SU-DHL-6 (cell line): Measurements from ENCODE around the gene NOXA1.

Source experiments
- H2AFZ ChIP-seq: fragments of 200-600 bp; sonication (generic); 2 replicates; pipeline ENCODE4 v1.6.1; 2014; ENCODE audit warnings: low read depth, mild to moderate bottlenecking, moderate library complexity, mixed read lengths, antibody characterized with exemption, low read length; ENCODE audit not compliant: severe bottlenecking
- H3F3A ChIP-seq: fragments of 200-600 bp; shearing (Covaris generic); 2 replicates; pipeline ENCODE4 v1.6.0; 2016; ENCODE audit warnings: antibody characterized with exemption, mild to moderate bottlenecking; ENCODE audit not compliant: insufficient read depth
- H3K27ac ChIP-seq: fragments of 200-600 bp; sonication (generic); 2 replicates; pipeline ENCODE4 v1.5.1; 2016; ENCODE audit warnings: low read depth, mild to moderate bottlenecking, low read length, moderate library complexity, mixed read lengths
- H3K27me3 ChIP-seq: fragments of 200-600 bp; sonication (generic), shearing (Covaris generic); 2 replicates; pipeline ENCODE4 v1.6.0; 2014; ENCODE audit warnings: mild to moderate bottlenecking, low read length
- H3K36me3 ChIP-seq: fragments of 200-600 bp; sonication (generic); 2 replicates; pipeline ENCODE4 v1.6.1; 2014; ENCODE audit warnings: mild to moderate bottlenecking, low read length, mixed read lengths
- H3K4me2 ChIP-seq: fragments of 300-600, 200-600 bp; shearing (Covaris generic), sonication (generic); 2 replicates; pipeline ENCODE4 v1.6.0; 2014; ENCODE audit warnings: low read length, low read depth, mild to moderate bottlenecking; ENCODE audit not compliant: poor library complexity, severe bottlenecking
- H3K4me3 ChIP-seq: fragments of 200-600 bp; sonication (generic); 2 replicates; pipeline ENCODE4 v1.5.1; 2014; ENCODE audit warnings: antibody characterized with exemption, low read length, mild to moderate bottlenecking, mixed read lengths; ENCODE audit not compliant: insufficient read depth, poor library complexity, severe bottlenecking
- H3K79me2 ChIP-seq: fragments of 200-600 bp; sonication (generic); 2 replicates; pipeline ENCODE4 v1.6.1; 2014; ENCODE audit warnings: mild to moderate bottlenecking, low read length, moderate library complexity; ENCODE audit not compliant: insufficient read depth
- H3K9ac ChIP-seq: fragments of 200-600 bp; sonication (generic); 2 replicates; pipeline ENCODE4 v1.7.0; 2014; ENCODE audit warnings: mild to moderate bottlenecking, low read length
- H3K9me2 ChIP-seq: fragments of 200-600 bp; sonication (generic); replicated peaks from 2 replicates; pipeline ENCODE4 v1.6.1; 2014; ENCODE audit warnings: low read length; ENCODE audit not compliant: insufficient read depth
- H3K9me3 ChIP-seq: fragments of 200-600 bp; sonication (generic); 2 replicates; pipeline ENCODE4 v1.6.1; 2014; ENCODE audit warnings: low read length, mixed read lengths; ENCODE audit not compliant: insufficient read depth
- H4K20me1 ChIP-seq: fragments of 200-600 bp; sonication (generic); 2 replicates; pipeline ENCODE4 v1.6.1; 2014; ENCODE audit warnings: low read depth, mild to moderate bottlenecking, antibody characterized with exemption, low read length, moderate library complexity, mixed read lengths
- EZH2phosphoT487 ChIP-seq: fragments of 200-600 bp; sonication (generic), shearing (Covaris generic); conservative IDR thresholded peaks from 2 replicates; pipeline ENCODE4 v1.6.1; 2018; ENCODE audit warnings: mild to moderate bottlenecking, antibody characterized with exemption, low read length, moderate library complexity, mixed read lengths
- TF ChIP-seq, protein P1 (sequence below): fragments of 200-600 bp; sonication (generic); IDR thresholded peaks from one replicate; pipeline ENCODE4 v1.5.1; 2017; ENCODE audit warnings: antibody characterized with exemption, mild to moderate bottlenecking, low read length, moderate library complexity; ENCODE audit not compliant: insufficient read depth, poor library complexity, severe bottlenecking

Gene NOXA1

DNA sequence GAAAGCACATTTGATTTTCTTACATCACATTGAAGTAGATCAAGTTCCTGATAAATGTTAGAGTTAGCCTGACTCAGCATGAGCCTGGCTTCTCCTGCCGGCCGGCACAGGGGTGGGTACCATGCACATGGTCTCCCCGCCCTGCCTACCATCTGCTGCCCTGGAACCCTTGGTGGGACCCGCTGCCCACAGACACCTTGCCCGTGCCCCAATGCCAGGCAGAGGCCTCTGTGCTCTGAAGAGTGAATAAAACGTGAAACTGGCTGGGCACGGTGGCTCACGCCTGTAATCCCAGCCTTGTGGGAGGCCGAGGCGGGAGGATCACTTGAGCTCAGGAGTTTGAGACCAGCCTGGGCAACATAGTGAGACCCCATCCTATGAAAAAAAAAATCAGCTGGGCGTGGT is 17.5 kb upstream of the NOXA1 start:
- Histone ChIP-seq H3K36me3 (no peaks in the 10 kb centered on the region), H3K79me2 (no peaks in the 10 kb centered on the region), H3F3A (no peaks in the 10 kb centered on the region), H3K4me3 (no peak overlapping the region), H3K9ac (no peak overlapping the region), H3K27me3 (no peaks in the 10 kb centered on the region), H3K9me3 (no peaks in the 10 kb centered on the region), H3K27ac (no peak overlapping the region), H4K20me1 (no peaks in the 10 kb centered on the region), H3K9me2 (no peaks in the 10 kb centered on the region), H3K4me2 (no peak overlapping the region), H2AFZ (no peak overlapping the region)
- TF ChIP-seq, protein P1, sequence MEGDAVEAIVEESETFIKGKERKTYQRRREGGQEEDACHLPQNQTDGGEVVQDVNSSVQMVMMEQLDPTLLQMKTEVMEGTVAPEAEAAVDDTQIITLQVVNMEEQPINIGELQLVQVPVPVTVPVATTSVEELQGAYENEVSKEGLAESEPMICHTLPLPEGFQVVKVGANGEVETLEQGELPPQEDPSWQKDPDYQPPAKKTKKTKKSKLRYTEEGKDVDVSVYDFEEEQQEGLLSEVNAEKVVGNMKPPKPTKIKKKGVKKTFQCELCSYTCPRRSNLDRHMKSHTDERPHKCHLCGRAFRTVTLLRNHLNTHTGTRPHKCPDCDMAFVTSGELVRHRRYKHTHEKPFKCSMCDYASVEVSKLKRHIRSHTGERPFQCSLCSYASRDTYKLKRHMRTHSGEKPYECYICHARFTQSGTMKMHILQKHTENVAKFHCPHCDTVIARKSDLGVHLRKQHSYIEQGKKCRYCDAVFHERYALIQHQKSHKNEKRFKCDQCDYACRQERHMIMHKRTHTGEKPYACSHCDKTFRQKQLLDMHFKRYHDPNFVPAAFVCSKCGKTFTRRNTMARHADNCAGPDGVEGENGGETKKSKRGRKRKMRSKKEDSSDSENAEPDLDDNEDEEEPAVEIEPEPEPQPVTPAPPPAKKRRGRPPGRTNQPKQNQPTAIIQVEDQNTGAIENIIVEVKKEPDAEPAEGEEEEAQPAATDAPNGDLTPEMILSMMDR: no peak
- TF ChIP-seq EZH2phosphoT487: no peak

DNA sequence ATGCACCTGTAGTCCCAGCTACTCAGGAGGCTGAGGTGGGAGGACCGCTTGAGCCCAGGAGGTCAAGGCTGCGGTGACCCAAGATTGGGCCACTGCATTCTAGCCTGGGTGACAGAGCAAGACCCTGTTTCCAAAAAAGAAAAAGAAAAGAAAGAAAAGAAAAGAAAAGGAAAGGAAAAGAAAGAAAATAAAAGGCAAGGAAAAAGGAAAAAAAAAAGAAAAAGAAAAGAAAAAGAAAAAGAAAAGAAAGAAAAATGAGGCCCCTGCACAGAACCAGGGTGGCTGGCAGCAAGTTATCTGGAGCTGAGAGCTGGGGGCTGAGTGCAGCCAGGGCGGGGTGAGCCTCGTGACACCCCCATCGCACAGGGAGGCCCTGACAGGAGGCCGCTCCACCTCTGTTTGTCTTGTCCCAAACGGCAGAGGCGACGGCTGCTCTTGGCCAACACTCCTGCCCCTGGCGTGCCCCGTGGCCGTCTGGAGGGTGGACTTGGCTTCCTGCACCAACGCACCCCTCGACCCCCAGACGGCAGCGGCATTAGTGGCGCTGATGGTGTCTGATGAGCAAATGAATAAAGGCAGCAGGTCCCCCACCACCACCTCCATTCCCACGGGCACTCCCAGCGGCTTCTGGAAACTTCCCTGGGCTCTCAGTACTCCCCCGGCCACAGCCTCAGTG is 17.0 kb upstream of the NOXA1 start:
- no peaks in the 10 kb centered on the region for H3K27me3 ChIP-seq
- H4K20me1 ChIP-seq: no peaks in the 10 kb centered on the region
- H3K36me3 ChIP-seq: no peaks in the 10 kb centered on the region
- H3F3A ChIP-seq: no peaks in the 10 kb centered on the region
- H3K9me3 ChIP-seq: no peaks in the 10 kb centered on the region
- H3K27ac ChIP-seq: no peak overlapping the region
- no peak for TF ChIP-seq EZH2phosphoT487
- TF ChIP-seq, protein P1: no peak
- no peak overlapping the region for H3K4me2 ChIP-seq
- no peak overlapping the region for H3K4me3 ChIP-seq
- H3K79me2 ChIP-seq: no peaks in the 10 kb centered on the region
- no peak overlapping the region for H2AFZ ChIP-seq
- no peaks in the 10 kb centered on the region for H3K9me2 ChIP-seq
- H3K9ac ChIP-seq: no peak overlapping the region

- Histone ChIP-seq H3K36me3 (no peaks in the 10 kb centered on the region), H3K9ac (no peak overlapping the region), H3K27me3 (no peaks in the 10 kb centered on the region), H2AFZ (no peak overlapping the region), H3K9me3 (no peaks in the 10 kb centered on the region), H3K79me2 (no peaks in the 10 kb centered on the region), H3K4me3 (no peak overlapping the region), H4K20me1 (no peaks in the 10 kb centered on the region), H3K4me2 (no peak overlapping the region), H3K27ac (no peak overlapping the region), H3K9me2 (no peaks in the 10 kb centered on the region), H3F3A (no peaks in the 10 kb centered on the region)
- 0 out of 2 replicates have a peak, but pooled peaks have one; percentile 54 for TF ChIP-seq EZH2phosphoT487
- TF ChIP-seq, protein P1: no peak
These were observed 16.2 kb upstream of the NOXA1 start for GRCh38 chr9:137406876-137407589.
